GM19455 (cell line): ENCODE results near the gene EEIG1.

ENCODE experiments used
- ATAC-seq: cut with Tn5 transposase; IDR thresholded peaks from one replicate; pipeline ENCODE4 v1.9.1; 2021; ENCODE audit not compliant: unreplicated experiment

EEIG1 gene

DNA sequence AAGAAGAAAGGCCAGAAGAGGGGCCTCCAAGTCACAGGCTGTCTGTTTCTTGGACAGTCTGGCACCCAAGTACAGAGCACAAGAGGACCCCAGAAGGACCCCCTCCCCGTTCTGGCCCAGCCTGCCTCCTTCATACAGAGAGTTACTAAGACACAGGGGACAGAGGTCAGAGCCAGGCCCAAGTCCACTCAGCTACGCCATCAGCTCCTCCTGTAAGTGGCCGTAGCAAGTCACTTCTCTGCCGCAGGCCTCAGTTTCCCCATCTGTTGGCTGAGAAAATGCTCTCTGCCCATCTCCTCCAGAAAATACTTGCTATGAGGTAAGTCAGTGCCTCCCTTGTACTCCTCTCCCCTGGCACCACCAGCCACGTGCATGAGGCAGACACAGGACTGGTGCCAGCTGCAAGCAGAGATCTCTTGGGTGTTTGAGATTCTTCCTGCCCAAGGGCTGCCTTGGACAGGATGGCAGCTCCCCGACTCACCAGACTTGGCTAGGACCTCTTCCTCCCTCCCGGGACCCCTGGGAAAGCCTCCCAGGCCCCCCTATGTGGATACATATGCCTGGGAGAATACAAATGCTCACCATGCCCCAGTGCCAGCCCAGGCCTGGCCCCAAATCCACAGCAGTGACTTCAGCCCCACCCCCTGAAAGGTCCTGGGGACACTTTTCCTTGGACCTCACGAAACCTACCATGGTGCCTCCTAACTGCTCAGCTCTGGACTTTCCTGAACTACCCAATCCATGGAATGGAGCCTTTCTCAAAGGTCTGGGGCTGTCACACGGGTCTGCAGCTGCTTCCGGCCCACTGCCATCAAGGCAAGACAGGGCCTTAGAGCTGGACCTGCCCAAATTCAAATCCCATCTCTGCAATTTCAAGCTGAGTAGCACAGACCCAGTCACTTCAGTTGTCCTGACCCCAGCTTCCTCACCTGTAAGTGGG is 5.1 kb downstream of the EEIG1 start:
- no peak for ATAC-seq

DNA sequence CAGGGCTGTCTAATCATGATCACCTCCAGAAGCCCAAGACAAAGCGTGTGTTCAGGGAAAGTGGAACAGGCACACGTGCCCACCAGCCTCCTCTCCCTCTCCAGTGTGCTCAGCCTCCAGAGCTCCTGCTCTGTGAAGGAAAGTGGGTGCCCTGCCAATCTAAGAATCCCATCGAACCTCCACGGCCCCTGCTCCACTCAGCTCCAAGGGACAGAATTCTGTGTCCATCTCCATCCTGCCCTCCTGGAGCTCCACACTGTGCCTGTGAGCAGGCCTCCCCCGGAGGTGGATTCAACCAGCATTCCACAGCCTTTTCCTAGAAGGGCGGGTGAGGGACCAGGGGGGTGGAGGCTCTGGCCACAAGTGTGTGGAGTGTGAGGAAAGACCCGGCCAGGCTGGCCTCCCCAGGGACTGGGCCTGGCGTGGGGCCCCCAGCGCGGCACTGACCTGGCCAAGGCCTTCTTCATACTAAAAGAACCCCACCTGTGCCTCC is 6.0 kb downstream of the EEIG1 start:
- ATAC-seq = no peak

DNA sequence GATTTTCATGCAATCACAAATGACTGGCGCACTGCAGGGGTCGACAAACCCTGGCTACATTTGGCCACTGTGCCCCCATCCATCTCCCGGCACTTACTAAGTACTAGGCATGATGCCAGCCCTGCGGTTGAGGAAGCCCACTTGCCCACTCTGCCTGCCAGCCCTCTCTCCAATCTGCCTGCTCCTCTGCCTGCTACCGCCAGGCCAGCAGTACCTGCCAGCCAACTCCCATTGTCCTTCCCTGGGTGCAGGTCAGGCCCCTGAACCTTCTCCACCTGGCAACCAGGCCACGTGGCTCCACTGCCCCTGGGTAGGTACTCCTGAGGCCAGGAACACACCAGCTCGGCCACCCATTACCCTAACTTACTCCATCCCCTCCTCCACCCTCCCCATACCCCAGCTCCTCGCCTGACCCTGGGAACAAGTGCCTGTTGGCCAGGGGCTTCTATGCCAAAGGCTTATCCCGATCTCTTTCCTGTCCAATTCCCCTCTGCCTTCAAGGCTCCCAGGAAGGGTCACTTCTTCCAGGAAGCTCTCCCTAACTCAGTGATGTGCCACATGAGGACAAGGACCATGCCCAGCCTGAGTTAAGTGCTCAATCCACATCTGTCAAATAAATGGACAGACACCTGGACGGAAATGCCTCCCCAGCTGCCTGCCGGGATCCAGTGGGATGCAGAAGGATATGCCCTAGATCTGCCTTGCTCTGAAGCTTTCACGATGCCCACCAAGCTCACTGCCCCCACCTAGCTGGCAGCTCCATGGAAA is 6.6 kb downstream of the EEIG1 start:
- ATAC-seq = no peak

DNA sequence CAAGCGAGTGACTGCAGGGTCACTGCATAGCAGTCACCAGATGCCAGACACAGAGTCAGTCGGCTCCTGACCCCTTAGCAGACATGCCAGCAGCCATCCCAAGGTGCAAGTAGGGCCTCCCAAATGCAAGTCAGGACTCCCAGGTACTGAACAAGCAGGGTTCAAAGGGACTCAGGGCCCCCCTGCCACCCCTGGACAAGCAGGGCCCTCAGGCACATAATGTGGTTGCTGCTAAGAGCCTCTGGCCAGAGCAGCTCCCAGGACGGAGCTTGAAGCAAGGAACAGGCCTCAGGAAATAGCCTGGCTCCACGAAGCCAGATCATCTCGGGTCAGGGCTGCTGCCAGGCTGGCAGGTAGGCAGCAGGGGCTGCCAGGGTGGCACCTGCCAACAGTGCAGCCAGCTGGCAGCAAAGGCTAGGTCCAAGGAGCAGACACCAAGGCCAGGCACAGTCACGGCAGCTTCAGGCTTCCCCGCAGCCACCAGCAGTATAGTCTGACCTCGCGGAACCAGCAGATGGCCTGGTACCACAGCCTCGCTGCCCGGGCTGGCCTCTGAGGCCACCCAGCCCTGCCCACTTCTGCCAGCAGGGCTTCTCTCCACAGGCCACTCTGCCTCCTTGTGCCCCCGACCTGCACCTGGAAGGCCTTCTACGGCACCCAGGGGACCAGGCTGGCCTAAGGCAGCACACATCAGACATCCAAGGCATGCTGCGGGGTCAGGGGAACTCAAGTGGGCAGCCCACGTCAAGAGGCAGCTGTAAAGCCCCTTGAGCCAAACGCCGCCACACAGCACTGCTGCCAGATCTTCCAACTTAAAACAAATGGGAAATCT is 7.4 kb downstream of the EEIG1 start:
- ATAC-seq = no peak

DNA sequence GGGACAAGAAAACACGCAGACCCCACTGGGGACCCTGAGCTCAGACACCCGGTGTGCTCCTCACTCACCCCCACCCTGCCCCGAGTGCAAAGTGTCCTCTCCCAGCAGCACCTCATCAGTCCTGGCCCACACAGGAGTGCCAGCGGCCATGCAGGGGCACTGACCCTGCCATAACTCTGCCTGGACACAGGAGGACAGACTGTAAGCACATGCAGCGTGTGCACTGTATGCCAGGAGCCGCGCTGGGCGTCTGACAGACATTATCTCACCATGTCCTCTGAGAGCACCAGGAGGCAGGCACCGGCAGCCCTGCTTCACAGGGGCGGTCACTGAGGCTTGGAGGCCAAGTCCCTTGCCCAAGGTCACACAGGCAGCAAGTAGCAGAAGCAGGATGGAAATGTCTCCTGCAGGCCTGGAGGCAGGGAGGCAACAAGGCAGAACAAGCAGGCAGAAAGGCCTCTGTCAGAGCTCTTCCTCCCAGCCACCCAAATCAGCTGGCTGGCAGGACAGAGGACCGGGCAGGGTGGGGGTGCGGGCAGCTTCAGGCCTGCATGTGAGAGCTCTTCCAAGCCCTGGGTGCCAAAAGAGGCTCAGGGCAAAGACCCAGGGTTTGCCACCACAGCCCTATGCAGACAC is 8.4 kb downstream of the EEIG1 start:
- no peak for ATAC-seq

DNA sequence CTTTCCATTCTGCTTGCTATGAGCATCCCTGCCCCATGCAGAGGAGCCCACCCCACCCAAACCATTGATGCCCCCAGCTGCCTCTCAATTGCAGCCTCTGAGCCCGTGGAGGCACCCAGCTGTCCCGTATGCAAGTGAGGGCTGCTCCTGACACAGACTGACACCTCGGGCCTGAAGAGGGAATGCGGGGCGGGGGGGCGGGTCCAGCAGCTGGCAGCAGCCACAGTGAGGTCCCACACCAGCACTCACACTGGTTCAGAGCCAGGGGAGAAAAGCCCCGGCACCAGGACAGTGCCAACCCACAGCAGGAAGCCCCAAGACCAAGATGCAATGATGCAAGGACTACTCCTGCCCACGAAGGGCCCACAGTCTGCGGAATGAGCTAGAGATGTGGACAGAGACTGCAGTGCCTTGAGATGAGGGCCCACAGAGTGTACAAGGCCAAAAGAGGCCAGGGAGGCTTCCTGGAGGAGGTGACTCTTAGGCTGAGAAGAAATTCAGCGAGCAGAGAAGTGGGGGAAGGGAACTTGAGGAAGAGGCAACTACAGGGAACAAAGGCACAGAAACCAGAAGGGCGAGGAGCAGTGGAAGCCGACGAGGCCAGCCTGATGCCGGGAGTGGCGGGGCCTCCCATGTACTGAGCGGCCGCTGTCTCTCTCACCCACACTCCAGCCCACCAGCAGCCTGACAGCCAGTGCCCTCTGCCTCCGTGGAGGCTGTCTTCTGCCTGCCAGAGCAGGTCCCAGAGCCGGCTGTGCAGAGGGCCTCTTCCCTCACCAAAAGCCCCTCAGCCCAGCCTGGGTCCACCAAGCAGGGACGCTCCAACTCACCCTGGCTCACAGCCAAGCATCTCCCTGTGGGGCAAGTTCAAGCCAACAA is 9.2 kb downstream of the EEIG1 start:
- ATAC-seq = no peak

DNA sequence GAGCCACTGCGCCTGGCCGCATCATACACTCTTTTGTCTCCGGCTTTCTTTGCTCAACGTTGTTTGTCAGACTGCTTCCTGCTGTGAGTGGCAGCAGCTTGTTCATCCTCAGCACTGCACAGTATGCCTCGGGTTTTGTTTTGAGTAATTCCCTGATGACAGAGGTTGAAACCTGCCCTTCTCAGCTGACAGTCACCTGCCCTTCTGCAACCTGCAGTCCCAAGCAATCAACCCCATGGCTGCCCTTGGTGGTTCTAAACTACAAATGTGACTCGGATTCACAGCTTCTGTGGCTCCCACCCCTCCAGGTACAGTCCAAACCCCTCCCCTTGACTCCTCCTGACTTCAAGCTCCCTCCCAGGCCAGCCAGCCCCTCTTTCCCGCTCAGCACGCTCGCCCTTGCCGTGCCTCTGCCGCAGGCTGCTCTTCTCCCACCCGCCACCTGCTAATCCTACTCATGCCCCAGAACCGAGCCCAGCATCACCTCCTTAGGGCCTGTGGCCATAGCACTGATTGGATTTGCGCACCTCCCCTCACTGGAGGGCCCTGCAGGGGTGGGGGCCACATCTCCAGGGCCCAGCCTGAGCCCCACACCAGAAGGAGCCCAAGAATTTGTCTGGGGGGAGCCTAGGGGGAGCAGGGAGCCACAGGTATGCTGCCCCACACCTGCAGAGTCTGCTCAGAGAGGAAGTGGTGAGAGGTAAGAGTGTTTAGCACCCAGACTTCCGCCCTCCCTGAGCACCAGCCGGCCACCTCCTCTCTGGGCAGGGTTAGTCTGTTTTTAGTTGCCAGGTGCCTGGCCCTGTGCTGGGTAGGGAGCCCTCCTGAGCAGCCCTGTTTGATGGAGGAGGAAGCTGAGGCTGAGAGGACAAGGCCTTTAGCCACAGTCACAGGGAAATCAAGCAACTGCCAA is 10.1 kb downstream of the EEIG1 start:
- ATAC-seq = peak; percentile 79

DNA sequence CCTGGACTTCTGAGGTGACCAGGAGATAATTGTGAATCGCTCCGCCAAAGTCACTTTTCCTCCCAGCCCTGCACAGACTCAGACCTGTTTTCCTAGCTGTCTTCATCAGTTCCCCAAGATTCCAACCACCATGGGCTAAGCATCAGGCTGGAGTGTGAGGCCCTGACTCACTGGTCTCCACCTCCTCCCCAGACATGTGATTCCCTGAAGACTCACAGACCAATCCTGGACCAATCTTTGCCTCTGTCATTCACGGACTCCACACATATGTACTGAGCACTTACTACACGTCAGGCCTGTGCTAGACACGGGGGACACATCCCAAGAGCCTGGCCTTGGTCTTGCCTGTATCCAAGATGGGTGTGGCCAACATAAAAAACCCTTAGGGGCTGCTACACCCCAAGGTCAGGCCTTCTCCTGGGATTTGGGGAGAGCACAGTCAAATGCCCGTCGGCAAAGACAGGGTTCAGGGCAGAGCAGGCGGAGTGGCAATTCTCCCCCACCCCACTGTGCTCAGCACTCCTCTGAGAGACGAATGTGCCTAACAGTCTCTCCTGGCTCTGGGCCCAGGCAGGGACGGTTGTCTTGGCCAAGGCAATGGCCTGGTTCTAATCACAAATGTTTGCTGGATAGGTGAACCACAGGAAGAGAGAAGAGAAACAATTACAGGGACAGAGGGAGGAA is 11.9 kb downstream of the EEIG1 start:
- no peak for ATAC-seq

DNA sequence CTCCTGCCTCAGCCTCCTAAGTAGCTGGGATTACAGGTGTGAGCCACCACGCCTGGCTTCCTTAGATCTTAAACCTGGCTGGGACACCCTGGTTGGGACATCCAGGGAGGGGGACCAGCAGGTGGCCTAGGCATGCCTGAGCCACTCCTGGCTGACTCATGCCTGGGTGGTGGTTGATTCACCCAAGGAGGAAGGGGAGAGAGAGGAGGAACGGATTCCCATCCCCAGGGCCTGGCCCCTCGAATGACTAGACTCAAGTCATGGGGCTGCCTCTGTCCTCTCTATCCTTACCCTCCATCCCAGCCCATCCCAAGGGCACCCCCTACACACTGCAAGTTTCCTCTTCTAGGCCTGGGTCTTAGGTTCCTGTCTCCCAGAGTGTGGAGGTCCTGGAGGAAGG is 12.7 kb downstream of the EEIG1 start:
- no peak for ATAC-seq

DNA sequence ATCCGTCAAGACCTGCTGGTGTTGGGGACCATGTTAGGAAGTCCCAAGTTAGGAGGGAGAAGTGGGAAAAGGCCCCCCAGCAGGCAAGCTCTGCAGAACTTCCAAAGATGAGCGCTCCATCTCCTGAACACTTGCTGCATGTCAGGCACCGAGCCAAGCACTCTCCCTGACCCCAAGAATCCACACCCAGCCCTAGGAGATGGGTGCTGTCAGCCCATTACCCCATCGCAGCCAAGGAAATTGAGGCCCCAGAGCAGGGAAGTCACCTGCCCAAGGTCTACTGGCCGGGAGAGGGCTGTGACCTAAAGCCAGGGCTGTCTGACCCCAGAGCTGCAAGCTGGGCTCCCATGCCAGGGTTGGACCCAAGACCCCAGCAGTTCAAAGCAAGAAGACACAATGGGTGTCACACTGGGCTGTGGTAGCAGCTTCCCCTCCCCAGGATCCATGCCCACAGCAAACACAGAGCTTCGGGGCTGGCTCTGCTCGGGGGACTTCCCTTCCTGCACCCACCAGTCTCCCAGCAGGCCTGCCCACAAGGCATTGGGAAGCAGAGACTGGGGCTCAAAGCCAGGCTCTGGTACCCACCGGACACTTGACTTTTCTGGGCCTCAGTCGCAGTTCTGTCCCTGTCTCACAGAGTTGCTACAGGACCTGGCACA is 13.5 kb downstream of the EEIG1 start:
- no peak for ATAC-seq

DNA sequence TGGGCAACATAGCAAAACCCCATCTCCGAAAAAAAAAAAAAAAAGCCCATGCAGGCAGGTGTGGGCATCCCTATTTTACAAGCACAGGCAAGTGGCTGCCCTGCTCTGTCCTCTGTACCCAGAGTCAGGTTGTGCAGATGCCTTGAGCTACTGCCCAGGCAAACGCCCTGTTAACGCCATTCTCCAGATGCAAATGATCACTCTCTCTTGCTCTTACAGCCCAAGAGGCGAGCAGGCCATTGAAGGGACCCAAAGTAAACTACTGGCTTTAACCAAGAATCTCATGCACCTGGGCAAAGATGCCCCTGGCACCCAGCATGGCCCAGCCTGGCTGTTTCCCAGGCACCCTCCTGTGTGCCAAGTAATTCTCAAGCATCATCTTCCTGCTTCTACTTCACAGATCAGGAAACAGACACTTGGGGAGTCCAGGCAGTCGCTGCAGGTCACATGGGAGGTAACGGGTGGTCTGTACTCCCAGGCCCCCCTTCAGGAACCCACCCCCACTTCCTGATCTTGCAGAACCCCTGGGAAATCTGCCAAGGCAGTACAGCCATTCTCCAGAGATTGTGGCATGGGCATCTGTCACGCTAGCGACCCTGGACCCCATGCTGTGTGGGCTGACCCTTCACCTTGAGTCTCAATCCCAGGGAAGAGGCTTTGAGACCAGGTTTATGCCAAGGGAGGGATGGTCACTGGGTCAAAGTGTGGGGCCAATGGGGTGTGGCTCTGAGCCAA is 14.2 kb downstream of the EEIG1 start:
- ATAC-seq = no peak

DNA sequence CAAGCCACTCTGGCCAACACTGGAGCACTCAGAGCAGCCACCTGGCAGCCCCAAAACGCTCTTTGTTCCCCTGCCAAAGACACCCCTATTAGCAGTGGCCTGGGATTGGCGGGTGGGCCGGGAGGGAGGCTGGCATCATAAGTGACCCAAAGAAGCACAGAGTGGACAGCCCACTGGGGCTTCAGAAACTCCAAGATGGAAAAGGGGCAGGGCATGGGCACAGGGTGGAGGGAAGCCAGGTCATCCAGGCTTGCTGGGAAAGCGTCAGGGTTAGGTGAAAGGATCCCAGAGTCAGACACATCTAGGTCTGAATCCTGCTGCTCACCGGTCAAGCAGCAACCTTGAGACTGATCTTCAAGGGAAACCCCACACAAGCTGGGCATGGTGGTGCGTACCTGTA is 14.8 kb downstream of the EEIG1 start:
- ATAC-seq = no peak

DNA sequence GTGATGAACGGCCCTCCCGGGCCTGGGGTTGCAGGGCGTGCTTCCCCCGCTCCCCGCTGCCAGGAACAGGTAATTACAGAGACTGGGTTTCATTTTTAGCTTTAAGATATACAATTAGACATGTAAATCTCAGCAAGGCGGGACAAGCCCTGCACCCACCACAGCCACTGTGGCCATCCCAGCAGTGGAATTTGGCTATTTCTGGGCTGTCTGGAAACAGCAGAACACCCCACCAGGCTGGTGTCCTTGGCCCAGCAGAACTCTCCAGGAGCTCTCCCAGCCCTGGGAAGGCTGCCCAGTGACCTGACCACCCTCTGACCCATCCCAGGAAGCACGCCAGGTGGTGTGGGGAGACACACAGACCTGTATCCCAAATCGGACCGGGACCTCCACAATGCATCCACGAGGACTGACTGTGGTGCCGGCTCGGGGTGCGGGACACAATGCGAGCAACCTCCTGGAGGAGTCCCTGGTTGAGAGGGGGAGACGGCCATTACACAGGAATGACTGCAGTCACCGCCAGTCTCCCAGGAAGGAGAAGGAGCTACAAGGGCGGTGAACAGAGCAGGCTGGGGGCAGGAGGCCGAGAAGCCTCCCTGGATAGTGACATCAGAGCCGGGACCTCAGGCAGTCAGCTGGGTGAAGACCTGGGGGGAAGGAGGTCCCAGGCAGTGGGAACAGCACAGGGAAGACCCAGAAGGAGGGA is 17.3 kb downstream of the EEIG1 start:
- no peak for ATAC-seq

DNA sequence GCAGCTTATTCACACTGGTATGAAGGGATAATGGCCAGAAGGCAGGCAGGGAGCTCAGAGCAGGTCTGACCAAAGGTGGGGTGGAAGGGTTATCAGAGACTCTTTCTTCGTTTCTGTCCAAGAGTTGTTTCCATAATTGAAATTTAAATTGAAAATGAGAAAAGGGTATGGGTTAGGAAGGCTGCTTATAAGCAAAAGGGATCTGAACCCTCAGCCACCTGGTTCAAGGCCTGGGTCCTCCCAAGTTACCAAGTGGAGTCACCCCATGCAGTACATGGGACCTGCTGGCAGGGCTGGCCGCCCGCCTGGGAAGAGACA is 17.8 kb downstream of the EEIG1 start:
- ATAC-seq = no peak

DNA sequence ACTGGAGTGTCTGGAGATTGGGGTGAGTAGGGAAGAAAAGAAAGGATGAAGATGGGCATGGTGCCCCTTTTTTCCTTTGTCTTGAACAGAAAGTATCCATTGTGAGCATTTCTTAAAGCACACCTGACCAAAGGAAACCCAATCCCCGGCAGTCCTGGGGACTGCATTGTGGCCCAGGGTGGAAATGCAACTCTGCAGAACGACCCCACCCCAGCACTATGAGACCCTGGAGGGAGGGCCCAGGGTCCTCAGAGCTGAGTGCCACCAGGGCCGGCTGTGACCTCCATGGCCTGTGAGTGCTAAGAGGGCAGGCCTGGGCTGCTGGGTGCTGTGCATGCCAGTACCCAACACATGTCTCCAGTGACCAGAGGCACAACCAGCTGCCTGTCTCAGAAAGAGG is 18.5 kb downstream of the EEIG1 start:
- ATAC-seq = no peak

DNA sequence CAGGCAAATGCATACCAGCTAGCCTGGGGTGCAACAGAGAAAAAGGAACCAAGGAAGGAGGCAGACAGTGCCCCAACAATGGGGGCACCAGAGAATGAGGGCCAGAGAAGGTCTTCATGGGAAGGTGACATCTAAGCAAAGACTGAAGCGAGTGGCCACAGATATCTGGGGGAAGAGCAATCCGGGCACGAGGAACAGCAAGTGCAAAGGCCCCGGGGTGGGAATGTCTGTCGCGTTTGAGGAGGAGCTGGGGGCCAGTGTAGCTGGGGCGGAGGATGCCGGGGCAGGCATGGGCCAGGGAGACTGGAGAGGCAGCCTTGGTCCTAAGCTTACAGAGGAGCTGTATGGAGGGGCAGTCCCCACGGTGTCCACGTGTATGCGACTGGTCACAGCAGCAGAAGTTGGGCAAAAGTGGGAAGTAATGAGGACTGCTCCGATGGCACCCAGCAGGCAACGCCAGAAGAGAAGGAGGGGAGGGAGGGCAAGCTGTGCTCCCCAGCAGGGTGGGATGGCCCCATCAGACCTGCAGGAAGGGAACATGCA is 19.1 kb downstream of the EEIG1 start:
- no peak for ATAC-seq
